SK-N-SH (cell line): ENCODE results near the gene HP.

Experiments
- CTCF ChIP-seq: fragments of 200-600 bp; sonication (generic); IDR thresholded peaks from 2 replicates; pipeline ENCODE4 v1.6.1; 2017; ENCODE audit warnings: antibody characterized with exemption, mild to moderate bottlenecking, moderate library complexity
- EP300 ChIP-seq, 2 experiments: IDR thresholded peaks; 2 replicates each; pipeline versions ENCODE4 v1.4.0 to v1.6.1; 2012; ENCODE audit warnings: borderline replicate concordance in 1 of 2, low read depth in 1 of 2, low read length in 1 of 2
- MAX ChIP-seq: IDR thresholded peaks from 2 replicates; pipeline ENCODE4 v1.4.0; 2012; ENCODE audit warnings: low read depth
- MXI1 ChIP-seq: IDR thresholded peaks from 2 replicates; pipeline ENCODE4 v1.6.1; 2012; ENCODE audit warnings: mild to moderate bottlenecking, low read depth, low read length, improper control_type of control experiment
- NRF1 ChIP-seq: IDR thresholded peaks from 2 replicates; pipeline ENCODE4 v1.6.1; 2012; ENCODE audit warnings: low read depth, mild to moderate bottlenecking, low read length
- PBX3 ChIP-seq: IDR thresholded peaks from 2 replicates; pipeline ENCODE4; 2012
- POLR2AphosphoS5 ChIP-seq: IDR thresholded peaks from 2 replicates; pipeline ENCODE4 v1.6.1; 2012; ENCODE audit warnings: low read depth, low read length
- RAD21 ChIP-seq: IDR thresholded peaks from 2 replicates; pipeline ENCODE4 v1.6.1; 2012; ENCODE audit warnings: mild to moderate bottlenecking, low read length
- SIN3A ChIP-seq: IDR thresholded peaks from 2 replicates; pipeline ENCODE4 v1.6.1; 2012; ENCODE audit warnings: low read depth, mild to moderate bottlenecking, low read length, moderate library complexity, borderline replicate concordance
- TCF12 ChIP-seq: IDR thresholded peaks from 2 replicates; pipeline ENCODE4 v1.4.0; 2012
- ZBTB33 ChIP-seq: IDR thresholded peaks from 2 replicates; pipeline ENCODE4 v1.4.0; 2012; ENCODE audit warnings: low read depth, borderline replicate concordance

- no peak for TF ChIP-seq NRF1
- no peak for TF ChIP-seq CTCF
- no peak for TF ChIP-seq SIN3A
- no peak for TF ChIP-seq MXI1
- no peak for TF ChIP-seq RAD21
- TF ChIP-seq EP300 (IDR thresholded peaks at IDR 0.05; ENCODE audit: borderline replicate concordance in 1 of 2, low read depth in 1 of 2, low read length in 1 of 2), result no peak
- no peak for TF ChIP-seq POLR2AphosphoS5
- no peak for TF ChIP-seq TCF12
- no peak for TF ChIP-seq ZBTB33
- no peak for TF ChIP-seq PBX3
- TF ChIP-seq MAX, result no peak
Measured at GRCh38 chr16:72064361-72064894, 10.1 kb downstream of the HP start.
